K562 (cell line): ENCODE data around the gene IQSEC3. TPM values are rescaled to one million over a fixed set of nuclear protein-coding genes. Genes with fewer than 3 reads are reported as not detected.

Experiments
- ATAC-seq: fragments of 200-7000 bp; cut with Tn5 transposase; 3 replicates; pipeline ENCODE4 v1.9.1; 2020; ENCODE audit warnings: moderate library complexity
- BruUV-seq: library from RNA; stranded (reverse); fragments of 400-500 nt; replicated peaks from 2 replicates; lab custom pipeline; 2021; lab: Mats Ljungman, UMichigan
- CTCF ChIA-PET: fragments of 300-600 bp; formaldehyde crosslinking; extraction: SDS; loops from one replicate; lab custom pipeline; 2021; ENCODE audit warnings: low intra/inter-chr PET ratio; lab: Yijun Ruan, JAX
- POLR2A ChIA-PET: fragments of 300-600, 350-650 bp; sonication (Branson Sonifier 250); formaldehyde crosslinking; extraction: SDS; loops from one replicate; lab custom pipeline; 2021; ENCODE audit warnings: antibody characterized with exemption, inconsistent platforms; lab: Yijun Ruan, JAX
- DNase-seq, 4 experiments: peaks; one replicate each; pipeline versions ENCODE4 v3.0.0 to v3.0.0-alpha.2; 2011 to 2018; ENCODE audit warnings: low spot score in 3 of 4, mixed read lengths in 3 of 4; ENCODE audit errors: extremely low read depth in 1 of 4
- FAIRE-seq: peaks from 2 replicates; lab custom pipeline; 2011; peaks lifted over from hg19 to GRCh38; lab: Jason Lieb, UNC
- H2AFZ ChIP-seq: 2 replicates; pipeline ENCODE4 v1.6.0; 2011; ENCODE audit warnings: low read depth, low read length, control low read depth, inconsistent platforms
- H3K27ac ChIP-seq: fragments of 200-600 bp; 3 replicates; pipeline ENCODE4 v1.8.0; 2011; ENCODE audit warnings: low read depth, mild to moderate bottlenecking, control low read depth, inconsistent platforms, low read length, moderate library complexity, mixed read lengths; ENCODE audit errors: extremely low read depth
- H3K27me3 ChIP-seq, 2 experiments: fragments of 300-600 bp in 1 of 2; 2 replicates in 1 of 2; 3 replicates in 1 of 2; pipeline versions ENCODE4 v1.6.0 to v1.8.0; 2011; ENCODE audit warnings: inconsistent platforms in 2 of 2, low read length in 2 of 2, mild to moderate bottlenecking in 1 of 2, mixed read lengths in 1 of 2, moderate library complexity in 1 of 2; ENCODE audit not compliant: control insufficient read depth in 2 of 2, insufficient read depth in 2 of 2
- H3K36me3 ChIP-seq: fragments of 300-600 bp; 3 replicates; pipeline ENCODE4 v1.8.0; 2011; ENCODE audit warnings: mild to moderate bottlenecking, low read length, inconsistent platforms; ENCODE audit not compliant: control insufficient read depth, insufficient read depth
- H3K4me1 ChIP-seq, 2 experiments: fragments of 200-600 bp in 1 of 2; replicated peaks in 1 of 2; 2 replicates in 1 of 2; 3 replicates in 1 of 2; pipeline versions ENCODE4 v1.5.1 to v1.8.0; 2011; ENCODE audit warnings: inconsistent platforms in 2 of 2, low read length in 2 of 2, mild to moderate bottlenecking in 1 of 2, mixed read lengths in 1 of 2, moderate library complexity in 1 of 2; ENCODE audit not compliant: control insufficient read depth in 2 of 2, insufficient read depth in 2 of 2
- H3K4me2 ChIP-seq: 2 replicates; pipeline ENCODE4 v1.6.1; 2011; ENCODE audit warnings: low read length, control low read depth, inconsistent platforms, mixed read lengths; ENCODE audit not compliant: insufficient read depth
- H3K4me3 ChIP-seq: fragments of 200-600 bp; sonication (generic), shearing (Covaris generic); 2 replicates; pipeline ENCODE4 v1.5.1; 2016; ENCODE audit warnings: control low read depth, inconsistent platforms
- H3K79me2 ChIP-seq: fragments of 200-600 bp; 3 replicates; pipeline ENCODE4 v1.8.0; 2011; ENCODE audit warnings: low read length, inconsistent platforms; ENCODE audit not compliant: control insufficient read depth, insufficient read depth
- H3K9ac ChIP-seq, 2 experiments: 2 replicates each; pipeline versions ENCODE4 v1.6.0 to v1.6.1; 2011; ENCODE audit warnings: low read depth in 2 of 2, low read length in 2 of 2, control low read depth in 1 of 2, inconsistent platforms in 1 of 2, mild to moderate bottlenecking in 1 of 2, mixed read lengths in 1 of 2; ENCODE audit not compliant: insufficient read depth in 1 of 2
- H3K9me1 ChIP-seq: one replicate; pipeline ENCODE4 v1.6.0; 2011; ENCODE audit warnings: inconsistent platforms, mild to moderate bottlenecking, low read length, moderate library complexity; ENCODE audit not compliant: control insufficient read depth, insufficient read depth
- H3K9me3 ChIP-seq: replicated peaks from 2 replicates; pipeline ENCODE4 v1.5.1; 2011; ENCODE audit warnings: low read depth, low read length, inconsistent platforms; ENCODE audit not compliant: control insufficient read depth, insufficient read depth
- H4K20me1 ChIP-seq: replicated peaks from 2 replicates; pipeline ENCODE4 v1.6.1; 2011; ENCODE audit warnings: low read length, inconsistent platforms, mixed read lengths; ENCODE audit not compliant: control insufficient read depth, insufficient read depth
- FOSL1 ChIP-seq: fragments of 200-800 bp; sonication (Bioruptor generic); conservative IDR thresholded peaks from 2 replicates; pipeline ENCODE4 v1.6.1; 2016; ENCODE audit warnings: missing genetic modification characterization, missing compliant biosample characterization
- GATAD2B ChIP-seq: fragments of 450-650 bp; IDR thresholded peaks from 2 replicates; pipeline ENCODE4 v1.6.1; 2017; ENCODE audit warnings: mild to moderate bottlenecking, borderline replicate concordance
- LARP7 ChIP-seq: fragments of 450-650 bp; IDR thresholded peaks from 2 replicates; pipeline ENCODE4 v1.6.1; 2016
- OTX1 ChIP-seq: fragments of 450-650 bp; formaldehyde crosslinking; IDR thresholded peaks from 2 replicates; pipeline ENCODE4 v1.4.0; 2022; ENCODE audit warnings: mild to moderate bottlenecking
- TCF3 ChIP-seq: sonication (generic); formaldehyde crosslinking; IDR thresholded peaks from 2 replicates; pipeline ENCODE4 v1.4.0; 2020; ENCODE audit warnings: mild to moderate bottlenecking, missing genetic modification reagents
- WGBS: fragments of 100-300 bp; shearing (Covaris generic); methylation state at CpG from one replicate; pipeline ENCODE4 v1.1.6; 2016; ENCODE audit warnings: low coverage, mixed read lengths; ENCODE audit not compliant: insufficient coverage; ENCODE audit errors: missing lambda C conversion rate; 5-methylcytosine and 5-hydroxymethylcytosine counted together
- in situ Hi-C: fragments of 300-500 bp; cut with MboI; formaldehyde crosslinking; loops from 4 replicates; pipeline ENCODE4 v1.15.0; 2018; ENCODE audit warnings: inconsistent platforms, mixed read lengths
- intact Hi-C: fragments of 100-400 bp; cut with micrococcal nuclease; formaldehyde crosslinking; loops from 2 replicates; pipeline ENCODE4 v1.14.2; 2022
- polyA plus RNA-seq, 8 experiments: library from polyadenylated mRNA; depleted of rRNA in 4 of 8; stranded (reverse) in 5 of 8; unstranded in 3 of 8; fragments of >200 nt; fragmentation: Nextera tagmentation in 2 of 8; fragmentation: Illumina TruSeq in 1 of 8; extraction: Ambion mirVana in 2 of 8; extraction: Trizol in 1 of 8; gene quantifications; 2 replicates each; pipeline versions ENCODE4 v1.2.1 to v1.2.3, GENCODE V29; 2011 to 2014; ENCODE audit warnings: inconsistent platforms in 1 of 8, missing spikeins in 1 of 8
- total RNA-seq, 7 experiments: library from RNA; depleted of rRNA in 6 of 7; stranded (reverse); fragments of >200 nt in 6 of 7; fragmentation: Illumina TruSeq in 2 of 7; extraction: Trizol in 2 of 7; gene quantifications; 2 replicates each; pipeline versions ENCODE4 v1.2.1 to v1.2.3, GENCODE V29; 2011 to 2021; ENCODE audit warnings: low replicate concordance in 1 of 7
- TF ChIP-seq, protein P1 (sequence below): fragments of 250-450 bp; sonication (Bioruptor Pico); IDR thresholded peaks from 2 replicates; pipeline ENCODE4 v1.5.0; 2021
- TF ChIP-seq, protein P2 (sequence below): sonication (generic); formaldehyde crosslinking; IDR thresholded peaks from 2 replicates; pipeline ENCODE4 v1.9.0; 2022; ENCODE audit warnings: mild to moderate bottlenecking, missing genetic modification reagents
- TF ChIP-seq, protein P3 (sequence below): fragments of 450-650 bp; IDR thresholded peaks from 2 replicates; pipeline ENCODE4 v1.7.0; 2016; ENCODE audit warnings: borderline replicate concordance
- TF ChIP-seq, protein P4 (sequence below): IDR thresholded peaks from 3 replicates; pipeline ENCODE4 v1.6.1; 2011; ENCODE audit warnings: borderline replicate concordance, mild to moderate bottlenecking, moderate library complexity; ENCODE audit not compliant: insufficient read length; ENCODE audit errors: extremely low read depth
- TF ChIP-seq, protein P5 (sequence below): fragments of 250-450 bp; sonication (Bioruptor Pico); IDR thresholded peaks from 2 replicates; pipeline ENCODE4 v1.4.0; 2020

The IQSEC3 gene
- total and polyA plus RNA-seq, 9 of the 15 experiments (the other 6 are each of a cell fraction or from before 2014, with no cell fraction given), result under 0.01 to 0.25 (median 0.08) TPM; not detected in 3

DNA sequence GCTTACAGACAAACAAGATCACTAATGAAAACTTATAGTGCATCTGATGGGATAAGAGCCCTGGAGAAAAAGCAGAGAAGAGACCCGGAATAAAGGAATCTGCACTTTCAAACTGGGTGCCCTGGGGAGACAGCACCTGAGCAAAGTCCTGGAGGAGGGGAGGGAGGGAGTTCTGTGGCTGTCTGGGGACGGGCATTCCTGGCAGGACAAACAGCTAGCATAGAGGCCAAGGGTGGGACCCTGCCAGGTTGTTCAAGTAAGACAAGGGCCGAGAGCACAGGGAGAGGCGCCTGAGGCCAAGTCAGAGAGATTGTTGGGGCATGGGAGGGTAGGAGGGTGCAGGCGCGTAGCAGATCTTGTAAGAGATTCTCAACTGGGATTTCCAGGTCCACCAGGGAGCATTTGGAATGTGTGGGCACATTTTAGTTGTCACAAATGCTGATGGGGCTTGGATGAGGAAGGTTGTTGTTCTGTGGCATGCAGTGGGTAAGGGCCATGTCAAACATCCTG is 14.2 kb downstream of the IQSEC3 start:
- in situ Hi-C loops, result no loop called here
- TF ChIP-seq FOSL1 (no peak), LARP7 (no peak), OTX1 (CRISPR knock-in tag) (no peak), GATAD2B (no peak), TCF3 (CRISPR knock-in tag) (no peak)
- TF ChIP-seq, protein P1, sequence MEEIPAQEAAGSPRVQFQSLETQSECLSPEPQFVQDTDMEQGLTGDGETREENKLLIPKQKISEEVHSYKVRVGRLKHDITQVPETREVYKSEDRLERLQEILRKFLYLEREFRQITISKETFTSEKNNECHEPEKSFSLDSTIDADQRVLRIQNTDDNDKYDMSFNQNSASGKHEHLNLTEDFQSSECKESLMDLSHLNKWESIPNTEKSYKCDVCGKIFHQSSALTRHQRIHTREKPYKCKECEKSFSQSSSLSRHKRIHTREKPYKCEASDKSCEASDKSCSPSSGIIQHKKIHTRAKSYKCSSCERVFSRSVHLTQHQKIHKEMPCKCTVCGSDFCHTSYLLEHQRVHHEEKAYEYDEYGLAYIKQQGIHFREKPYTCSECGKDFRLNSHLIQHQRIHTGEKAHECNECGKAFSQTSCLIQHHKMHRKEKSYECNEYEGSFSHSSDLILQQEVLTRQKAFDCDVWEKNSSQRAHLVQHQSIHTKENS, result no peak
- TF ChIP-seq, protein P2, sequence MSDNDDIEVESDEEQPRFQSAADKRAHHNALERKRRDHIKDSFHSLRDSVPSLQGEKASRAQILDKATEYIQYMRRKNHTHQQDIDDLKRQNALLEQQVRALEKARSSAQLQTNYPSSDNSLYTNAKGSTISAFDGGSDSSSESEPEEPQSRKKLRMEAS (CRISPR knock-in tag), result no peak
- TF ChIP-seq, protein P3, sequence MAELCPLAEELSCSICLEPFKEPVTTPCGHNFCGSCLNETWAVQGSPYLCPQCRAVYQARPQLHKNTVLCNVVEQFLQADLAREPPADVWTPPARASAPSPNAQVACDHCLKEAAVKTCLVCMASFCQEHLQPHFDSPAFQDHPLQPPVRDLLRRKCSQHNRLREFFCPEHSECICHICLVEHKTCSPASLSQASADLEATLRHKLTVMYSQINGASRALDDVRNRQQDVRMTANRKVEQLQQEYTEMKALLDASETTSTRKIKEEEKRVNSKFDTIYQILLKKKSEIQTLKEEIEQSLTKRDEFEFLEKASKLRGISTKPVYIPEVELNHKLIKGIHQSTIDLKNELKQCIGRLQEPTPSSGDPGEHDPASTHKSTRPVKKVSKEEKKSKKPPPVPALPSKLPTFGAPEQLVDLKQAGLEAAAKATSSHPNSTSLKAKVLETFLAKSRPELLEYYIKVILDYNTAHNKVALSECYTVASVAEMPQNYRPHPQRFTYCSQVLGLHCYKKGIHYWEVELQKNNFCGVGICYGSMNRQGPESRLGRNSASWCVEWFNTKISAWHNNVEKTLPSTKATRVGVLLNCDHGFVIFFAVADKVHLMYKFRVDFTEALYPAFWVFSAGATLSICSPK, result no peak
- TF ChIP-seq, protein P4, sequence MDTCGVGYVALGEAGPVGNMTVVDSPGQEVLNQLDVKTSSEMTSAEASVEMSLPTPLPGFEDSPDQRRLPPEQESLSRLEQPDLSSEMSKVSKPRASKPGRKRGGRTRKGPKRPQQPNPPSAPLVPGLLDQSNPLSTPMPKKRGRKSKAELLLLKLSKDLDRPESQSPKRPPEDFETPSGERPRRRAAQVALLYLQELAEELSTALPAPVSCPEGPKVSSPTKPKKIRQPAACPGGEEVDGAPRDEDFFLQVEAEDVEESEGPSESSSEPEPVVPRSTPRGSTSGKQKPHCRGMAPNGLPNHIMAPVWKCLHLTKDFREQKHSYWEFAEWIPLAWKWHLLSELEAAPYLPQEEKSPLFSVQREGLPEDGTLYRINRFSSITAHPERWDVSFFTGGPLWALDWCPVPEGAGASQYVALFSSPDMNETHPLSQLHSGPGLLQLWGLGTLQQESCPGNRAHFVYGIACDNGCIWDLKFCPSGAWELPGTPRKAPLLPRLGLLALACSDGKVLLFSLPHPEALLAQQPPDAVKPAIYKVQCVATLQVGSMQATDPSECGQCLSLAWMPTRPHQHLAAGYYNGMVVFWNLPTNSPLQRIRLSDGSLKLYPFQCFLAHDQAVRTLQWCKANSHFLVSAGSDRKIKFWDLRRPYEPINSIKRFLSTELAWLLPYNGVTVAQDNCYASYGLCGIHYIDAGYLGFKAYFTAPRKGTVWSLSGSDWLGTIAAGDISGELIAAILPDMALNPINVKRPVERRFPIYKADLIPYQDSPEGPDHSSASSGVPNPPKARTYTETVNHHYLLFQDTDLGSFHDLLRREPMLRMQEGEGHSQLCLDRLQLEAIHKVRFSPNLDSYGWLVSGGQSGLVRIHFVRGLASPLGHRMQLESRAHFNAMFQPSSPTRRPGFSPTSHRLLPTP, result no peak
- TF ChIP-seq, protein P5, sequence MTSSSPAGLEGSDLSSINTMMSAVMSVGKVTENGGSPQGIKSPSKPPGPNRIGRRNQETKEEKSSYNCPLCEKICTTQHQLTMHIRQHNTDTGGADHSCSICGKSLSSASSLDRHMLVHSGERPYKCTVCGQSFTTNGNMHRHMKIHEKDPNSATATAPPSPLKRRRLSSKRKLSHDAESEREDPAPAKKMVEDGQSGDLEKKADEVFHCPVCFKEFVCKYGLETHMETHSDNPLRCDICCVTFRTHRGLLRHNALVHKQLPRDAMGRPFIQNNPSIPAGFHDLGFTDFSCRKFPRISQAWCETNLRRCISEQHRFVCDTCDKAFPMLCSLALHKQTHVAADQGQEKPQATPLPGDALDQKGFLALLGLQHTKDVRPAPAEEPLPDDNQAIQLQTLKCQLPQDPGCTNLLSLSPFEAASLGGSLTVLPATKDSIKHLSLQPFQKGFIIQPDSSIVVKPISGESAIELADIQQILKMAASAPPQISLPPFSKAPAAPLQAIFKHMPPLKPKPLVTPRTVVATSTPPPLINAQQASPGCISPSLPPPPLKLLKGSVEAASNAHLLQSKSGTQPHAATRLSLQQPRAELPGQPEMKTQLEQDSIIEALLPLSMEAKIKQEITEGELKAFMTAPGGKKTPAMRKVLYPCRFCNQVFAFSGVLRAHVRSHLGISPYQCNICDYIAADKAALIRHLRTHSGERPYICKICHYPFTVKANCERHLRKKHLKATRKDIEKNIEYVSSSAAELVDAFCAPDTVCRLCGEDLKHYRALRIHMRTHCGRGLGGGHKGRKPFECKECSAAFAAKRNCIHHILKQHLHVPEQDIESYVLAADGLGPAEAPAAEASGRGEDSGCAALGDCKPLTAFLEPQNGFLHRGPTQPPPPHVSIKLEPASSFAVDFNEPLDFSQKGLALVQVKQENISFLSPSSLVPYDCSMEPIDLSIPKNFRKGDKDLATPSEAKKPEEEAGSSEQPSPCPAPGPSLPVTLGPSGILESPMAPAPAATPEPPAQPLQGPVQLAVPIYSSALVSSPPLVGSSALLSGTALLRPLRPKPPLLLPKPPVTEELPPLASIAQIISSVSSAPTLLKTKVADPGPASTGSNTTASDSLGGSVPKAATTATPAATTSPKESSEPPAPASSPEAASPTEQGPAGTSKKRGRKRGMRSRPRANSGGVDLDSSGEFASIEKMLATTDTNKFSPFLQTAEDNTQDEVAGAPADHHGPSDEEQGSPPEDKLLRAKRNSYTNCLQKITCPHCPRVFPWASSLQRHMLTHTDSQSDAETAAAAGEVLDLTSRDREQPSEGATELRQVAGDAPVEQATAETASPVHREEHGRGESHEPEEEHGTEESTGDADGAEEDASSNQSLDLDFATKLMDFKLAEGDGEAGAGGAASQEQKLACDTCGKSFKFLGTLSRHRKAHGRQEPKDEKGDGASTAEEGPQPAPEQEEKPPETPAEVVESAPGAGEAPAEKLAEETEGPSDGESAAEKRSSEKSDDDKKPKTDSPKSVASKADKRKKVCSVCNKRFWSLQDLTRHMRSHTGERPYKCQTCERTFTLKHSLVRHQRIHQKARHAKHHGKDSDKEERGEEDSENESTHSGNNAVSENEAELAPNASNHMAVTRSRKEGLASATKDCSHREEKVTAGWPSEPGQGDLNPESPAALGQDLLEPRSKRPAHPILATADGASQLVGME (CRISPR knock-in tag), result no peak

More for the DNA sequence above, 14.2 kb downstream of the IQSEC3 start:
- 40% methylated on average over 1 of the region's 6 CpGs for WGBS
- FAIRE-seq, result no peak
- no peaks in the 10 kb centered on the region for H3K9me3 ChIP-seq
- H3K27ac ChIP-seq, result no peak overlapping the region
- no peaks in the 10 kb centered on the region for H3K79me2 ChIP-seq
- H3K4me3 ChIP-seq, result no peak overlapping the region
- CTCF ChIA-PET, result no interaction called here
- H3K4me1 ChIP-seq, result peaks cover 3 to 18% of the 10 kb centered on the region in 2 experiments; a peak in 4 of 5 replicates
- no peaks in the 10 kb centered on the region for H3K9me1 ChIP-seq
- no peak overlapping the region for H3K4me2 ChIP-seq
- H4K20me1 ChIP-seq, result no peaks in the 10 kb centered on the region
- ATAC-seq, result no peak
- no peak overlapping the region for H3K9ac ChIP-seq
- intact Hi-C loops, result no loop called here
- no peaks in the 10 kb centered on the region for H3K27me3 ChIP-seq
- no TSS peak for BruUV-seq
- no peak for DNase-seq
- H2AFZ ChIP-seq, result no peak overlapping the region
- H3K36me3 ChIP-seq, result no peaks in the 10 kb centered on the region
- POLR2A ChIA-PET, result no interaction called here
